ENCODE results near the gene ANGPT4.

The ANGPT4 gene

DNA sequence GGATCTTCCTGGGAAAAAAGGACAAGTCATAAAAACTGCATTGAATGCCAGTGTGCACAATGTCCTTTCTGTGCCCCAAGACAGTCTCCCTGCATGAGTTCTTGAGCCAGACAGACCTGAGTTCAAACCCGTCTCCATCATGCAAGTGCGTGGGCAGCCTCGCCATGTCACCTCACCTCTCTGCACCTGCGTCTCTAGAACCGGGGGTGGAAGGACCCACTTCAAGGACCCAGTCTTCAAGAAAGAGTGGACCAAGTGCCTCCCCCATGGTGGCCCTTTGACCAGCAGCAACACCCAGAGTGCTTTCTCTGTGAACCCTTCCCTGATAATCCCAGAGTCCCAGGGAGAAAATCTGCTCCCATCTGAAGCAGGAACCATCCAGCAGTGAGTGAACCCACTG is 23.5 kb upstream of the ANGPT4 start:
- no peak for DNase-seq (ENCODE audit: low read depth in 3 of 3)

GRCh38 chr20:934186-934840 is 18.2 kb upstream of the ANGPT4 start:
- DNase-seq (ENCODE audit: low read depth in 3 of 3) = no peak

DNA sequence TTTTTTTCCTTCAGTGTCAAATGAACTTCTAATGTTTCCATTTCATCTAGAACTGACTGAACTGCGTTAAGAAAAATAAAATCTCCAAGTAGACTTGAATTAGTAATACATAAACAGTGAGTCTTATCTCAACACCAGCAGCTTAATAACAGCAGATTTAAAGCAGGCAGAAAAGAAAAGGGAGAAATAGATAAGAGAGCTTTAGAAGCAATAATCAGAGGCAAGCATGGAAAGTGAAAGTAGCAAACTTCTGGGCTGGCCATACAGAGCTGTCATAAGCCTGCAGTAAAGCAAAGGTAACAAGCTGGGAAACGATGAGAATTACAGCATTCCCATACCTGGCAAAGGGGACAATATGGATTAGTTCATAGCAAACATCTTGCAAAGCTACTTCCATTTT is 16.9 kb upstream of the ANGPT4 start:
- DNase-seq (ENCODE audit: low read depth in 3 of 3) = no peak

- DNase-seq (ENCODE audit: low read depth in 3 of 3) = no peak
Measured at GRCh38 chr20:931401-931800, 15.3 kb upstream of the ANGPT4 start.

- DNase-seq (ENCODE audit: low read depth in 3 of 3) = no peak
Measured at GRCh38 chr20:926670-927069, 10.5 kb upstream of the ANGPT4 start.

GRCh38 chr20:925516-925915 is 9.4 kb upstream of the ANGPT4 start:
- no peak for DNase-seq (ENCODE audit: low read depth in 3 of 3)

DNA sequence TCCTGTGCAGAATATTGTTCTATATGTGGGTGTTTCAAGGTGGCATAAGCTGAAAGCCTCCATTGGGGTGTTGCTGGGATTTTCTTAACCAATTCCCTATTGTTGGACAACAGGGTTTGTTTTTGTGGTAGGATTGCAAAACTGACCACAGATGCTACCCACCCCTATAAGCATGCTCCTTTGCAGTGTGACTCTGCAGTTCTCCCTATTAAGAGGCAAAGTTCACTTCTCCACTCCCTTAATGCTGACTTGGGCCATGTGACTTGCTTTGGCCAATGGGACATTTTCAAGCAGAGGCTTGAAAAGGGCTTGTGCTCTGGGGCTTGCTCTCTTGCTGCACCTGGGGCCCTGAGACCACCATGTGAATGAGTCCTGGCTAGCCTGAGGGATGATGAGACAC is 8.5 kb upstream of the ANGPT4 start:
- no peak for DNase-seq (ENCODE audit: low read depth in 3 of 3)

GRCh38 chr20:922781-923180 is 6.6 kb upstream of the ANGPT4 start:
- no peak for DNase-seq (ENCODE audit: low read depth in 3 of 3)

GRCh38 chr20:921068-921467 is 4.9 kb upstream of the ANGPT4 start:
- no peak for DNase-seq (ENCODE audit: low read depth in 3 of 3)

- no peak for DNase-seq (ENCODE audit: low read depth in 3 of 3)
Measured at GRCh38 chr20:920311-920710, 4.2 kb upstream of the ANGPT4 start.

DNA sequence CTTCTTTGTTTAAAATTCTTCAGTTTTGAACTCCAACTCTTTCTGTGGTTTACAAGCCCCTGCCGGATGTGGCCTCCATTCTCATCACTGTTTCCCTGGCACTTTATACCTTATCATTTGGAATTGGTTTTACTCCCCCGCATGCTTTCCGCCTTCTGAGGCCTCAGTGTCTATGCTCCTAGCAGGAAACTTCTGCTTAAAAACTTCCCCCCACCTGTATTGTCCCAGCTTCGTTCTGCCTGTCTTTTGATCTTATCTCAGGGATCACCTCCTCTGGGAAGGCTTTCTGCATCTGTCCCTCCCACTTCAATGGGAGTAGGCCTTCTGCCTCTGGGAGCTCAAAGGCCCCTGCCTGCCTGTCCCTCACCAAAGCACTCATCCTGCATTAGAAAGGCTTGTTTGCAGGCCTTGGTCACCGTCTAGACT is 3.4 kb upstream of the ANGPT4 start:
- no peak for DNase-seq (ENCODE audit: low read depth in 3 of 3)

- no peak for DNase-seq (ENCODE audit: low read depth in 3 of 3)
Measured at GRCh38 chr20:917416-917815, 1.3 kb upstream of the ANGPT4 start.

GRCh38 chr20:916825-917224 is 691 bp upstream of the ANGPT4 start:
- DNase-seq (ENCODE audit: low read depth in 3 of 3) = no peak

- no peak for DNase-seq (ENCODE audit: low read depth in 3 of 3)
Measured at GRCh38 chr20:914727-915498, 1.2 kb downstream of the ANGPT4 start.

DNA sequence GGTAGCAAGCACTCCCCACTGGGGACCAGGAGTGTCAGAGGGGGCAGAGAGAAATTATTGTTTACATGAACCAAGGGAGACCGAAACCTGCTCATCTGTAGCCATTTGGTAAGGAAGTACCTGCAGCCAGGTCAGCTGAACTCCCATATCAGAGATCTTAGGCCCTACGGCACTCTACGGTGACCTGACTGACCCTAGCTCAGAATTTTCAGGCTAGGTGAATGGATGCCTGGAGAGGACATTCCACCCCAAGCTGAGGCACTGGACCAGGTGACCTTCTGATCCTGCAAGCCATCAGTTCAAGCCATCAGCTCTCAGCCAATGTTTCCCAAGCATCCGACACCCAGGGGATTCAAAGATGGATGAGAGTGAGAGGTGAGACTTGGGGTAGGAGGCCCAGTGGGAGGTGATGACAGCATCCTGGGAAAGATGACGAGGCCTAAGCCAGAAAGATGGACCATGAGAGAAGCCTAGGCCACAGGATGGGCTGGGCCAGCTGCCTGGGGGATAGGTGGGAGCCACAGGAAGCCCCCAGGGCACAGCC is 2.8 kb downstream of the ANGPT4 start:
- DNase-seq (ENCODE audit: low read depth in 3 of 3) = no peak

DNA sequence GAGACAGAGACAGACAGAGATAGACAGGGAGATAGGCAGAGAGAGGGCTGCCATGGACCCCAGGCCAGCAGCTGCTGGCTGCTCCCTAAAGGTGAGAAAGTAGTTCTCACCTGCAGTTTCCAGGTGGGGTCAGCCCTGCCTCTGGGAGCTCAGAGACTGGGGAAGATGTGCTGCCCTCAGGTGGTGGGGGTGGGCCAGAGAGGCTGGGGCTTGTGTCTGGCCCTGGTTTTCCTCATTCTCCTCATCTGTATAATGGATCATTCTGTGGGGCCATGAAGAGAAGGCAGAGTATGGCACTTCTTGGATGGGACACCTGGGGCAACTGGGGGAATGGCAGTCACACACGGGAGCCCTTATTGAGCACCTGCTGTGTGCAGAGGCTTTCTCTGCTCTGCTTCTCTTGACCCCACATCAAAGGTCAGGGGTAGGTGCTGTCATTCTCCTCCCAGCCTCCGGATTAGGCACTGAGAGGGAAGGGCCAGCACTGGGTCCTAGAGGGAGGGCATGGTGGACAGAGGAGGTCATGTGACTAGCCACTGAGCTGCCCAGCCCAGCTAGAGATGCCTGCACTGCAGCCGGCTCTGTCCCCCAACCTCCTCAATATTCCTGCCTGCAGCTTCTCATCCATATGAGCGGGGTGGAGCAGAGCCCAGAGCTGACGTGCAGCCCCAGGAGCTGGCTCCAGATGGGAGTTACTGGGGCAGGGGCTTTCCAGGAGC is 4.1 kb downstream of the ANGPT4 start:
- peak in 1 of 3 experiments; percentile 4 for DNase-seq (ENCODE audit: low read depth in 3 of 3)

GRCh38 chr20:910870-911770 is 5.0 kb downstream of the ANGPT4 start:
- no peak for DNase-seq (ENCODE audit: low read depth in 3 of 3)

GRCh38 chr20:910132-910869 is 5.8 kb downstream of the ANGPT4 start:
- no peak for DNase-seq (ENCODE audit: low read depth in 3 of 3)

DNA sequence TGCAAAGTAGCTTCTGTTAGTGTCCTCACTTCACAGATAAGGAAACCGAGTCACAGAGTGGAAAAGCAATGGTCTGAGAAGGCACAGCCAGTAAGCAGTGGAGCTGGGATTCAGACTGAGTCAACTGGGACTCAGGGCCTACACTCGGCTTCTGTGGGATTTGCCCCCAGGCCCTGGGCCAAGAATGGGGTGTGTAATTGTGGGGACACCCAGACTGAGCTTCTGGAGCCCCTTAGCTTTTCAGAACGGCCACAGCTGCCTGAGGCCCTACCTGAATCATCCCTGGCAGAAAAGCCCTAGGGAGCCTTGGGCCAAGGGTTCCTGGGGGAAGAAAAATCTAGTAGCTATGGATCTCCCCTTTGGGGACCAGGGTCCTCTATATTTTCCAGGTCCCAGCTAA is 6.5 kb downstream of the ANGPT4 start:
- no peak for DNase-seq (ENCODE audit: low read depth in 3 of 3)

DNA sequence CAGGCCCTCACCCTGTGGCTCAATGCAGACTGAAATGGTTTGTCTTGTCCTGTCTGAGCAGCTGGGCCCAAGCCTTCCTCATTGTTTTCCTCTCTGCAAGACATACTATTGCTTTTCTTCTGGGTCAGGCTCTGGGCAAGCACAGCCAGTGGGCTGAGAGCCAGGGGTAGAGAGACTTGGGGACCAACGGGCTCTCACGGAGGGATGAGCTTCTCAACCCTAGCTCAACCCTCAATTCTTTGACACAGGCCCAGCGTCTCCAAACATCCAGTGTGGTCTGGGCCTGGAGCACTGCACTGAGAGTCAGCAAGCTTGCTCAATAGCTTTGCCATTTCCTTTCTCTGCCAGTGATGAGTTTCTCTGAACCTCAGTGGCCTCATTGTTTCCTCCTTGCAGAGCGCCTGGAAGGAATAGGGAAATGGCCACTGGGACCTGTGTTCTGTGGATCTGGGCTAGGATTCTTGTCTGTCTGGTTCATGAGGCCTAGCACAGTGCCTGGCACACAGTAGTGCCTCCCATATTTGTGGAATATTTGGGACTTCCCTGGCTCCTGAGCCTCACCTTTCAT is 9.3 kb downstream of the ANGPT4 start:
- DNase-seq (ENCODE audit: low read depth in 3 of 3) = no peak
